Measurements from ENCODE around the gene CDK19. TPM values are rescaled to one million over a fixed set of nuclear protein-coding genes. Genes with fewer than 3 reads are reported as not detected.

Gene CDK19
- total and polyA plus RNA-seq, 4 donors = 19.7 to 39.6 (median 29.8) TPM

GRCh38 chr6:110646951-110647910 lies 168.0 kb downstream of the CDK19 start:
- Histone ChIP-seq H3K9me3 (ENCODE audit: control insufficient read depth, insufficient read depth, low read length) (no peaks in the 10 kb centered on the region), H3K36me3 (ENCODE audit: control insufficient read depth, insufficient read depth, low read length) (peaks cover 18% of the 10 kb centered on the region), H3K4me1 (ENCODE audit: control insufficient read depth, insufficient read depth, low read length) (no peaks in the 10 kb centered on the region), H3K27ac (ENCODE audit: low read depth, low read length) (no peak overlapping the region), H3K27me3 (ENCODE audit: control insufficient read depth, insufficient read depth, low read length) (no peaks in the 10 kb centered on the region), H3K4me3 (ENCODE audit: low read depth, low read length) (no peak overlapping the region)
- DNase-seq (ENCODE audit: low read depth in 4 of 6, low spot score in 6 of 6) = no peak
- 76% methylated on average over 15 of the region's 19 CpGs for WGBS (ENCODE audit: insufficient coverage)

- WGBS (ENCODE audit: insufficient coverage) = 74% methylated on average over 11 of the region's 17 CpGs
- H3K36me3 ChIP-seq (ENCODE audit: control insufficient read depth, insufficient read depth, low read length) = peaks cover 18% of the 10 kb centered on the region
- H3K27ac ChIP-seq (ENCODE audit: low read depth, low read length) = no peak overlapping the region
- no peaks in the 10 kb centered on the region for H3K27me3 ChIP-seq (ENCODE audit: control insufficient read depth, insufficient read depth, low read length)
- H3K4me3 ChIP-seq (ENCODE audit: low read depth, low read length) = no peak overlapping the region
- no peak for DNase-seq (ENCODE audit: low read depth in 4 of 6, low spot score in 6 of 6)
- H3K4me1 ChIP-seq (ENCODE audit: control insufficient read depth, insufficient read depth, low read length) = no peaks in the 10 kb centered on the region
- no peaks in the 10 kb centered on the region for H3K9me3 ChIP-seq (ENCODE audit: control insufficient read depth, insufficient read depth, low read length)
Measured at GRCh38 chr6:110646419-110646698, 168.9 kb downstream of the CDK19 start.

GRCh38 chr6:110645685-110646418 lies 169.4 kb downstream of the CDK19 start:
- Histone ChIP-seq H3K27me3 (ENCODE audit: control insufficient read depth, insufficient read depth, low read length) (no peaks in the 10 kb centered on the region), H3K36me3 (ENCODE audit: control insufficient read depth, insufficient read depth, low read length) (peaks cover 18% of the 10 kb centered on the region), H3K4me1 (ENCODE audit: control insufficient read depth, insufficient read depth, low read length) (no peaks in the 10 kb centered on the region), H3K4me3 (ENCODE audit: low read depth, low read length) (no peak overlapping the region), H3K27ac (ENCODE audit: low read depth, low read length) (no peak overlapping the region), H3K9me3 (ENCODE audit: control insufficient read depth, insufficient read depth, low read length) (no peaks in the 10 kb centered on the region)
- 91% methylated on average over 62 of the region's 62 CpGs for WGBS (ENCODE audit: insufficient coverage)
- no peak for DNase-seq (ENCODE audit: low read depth in 4 of 6, low spot score in 6 of 6)

GRCh38 chr6:110643175-110643574 lies 172.1 kb downstream of the CDK19 start:
- no peak overlapping the region for H3K4me3 ChIP-seq (ENCODE audit: low read depth, low read length)
- no peaks in the 10 kb centered on the region for H3K4me1 ChIP-seq (ENCODE audit: control insufficient read depth, insufficient read depth, low read length)
- H3K27ac ChIP-seq (ENCODE audit: low read depth, low read length) = no peak overlapping the region
- no peaks in the 10 kb centered on the region for H3K27me3 ChIP-seq (ENCODE audit: control insufficient read depth, insufficient read depth, low read length)
- no CpG with 5 or more reads among the region's 2 CpGs for WGBS (ENCODE audit: insufficient coverage)
- DNase-seq (ENCODE audit: low read depth in 4 of 6, low spot score in 6 of 6) = no peak
- peaks cover 18% of the 10 kb centered on the region for H3K36me3 ChIP-seq (ENCODE audit: control insufficient read depth, insufficient read depth, low read length)
- H3K9me3 ChIP-seq (ENCODE audit: control insufficient read depth, insufficient read depth, low read length) = no peaks in the 10 kb centered on the region

GRCh38 chr6:110642711-110643110 lies 172.6 kb downstream of the CDK19 start:
- no peak for DNase-seq (ENCODE audit: low read depth in 4 of 6, low spot score in 6 of 6)
- Histone ChIP-seq H3K4me3 (ENCODE audit: low read depth, low read length) (no peak overlapping the region), H3K4me1 (ENCODE audit: control insufficient read depth, insufficient read depth, low read length) (no peaks in the 10 kb centered on the region), H3K36me3 (ENCODE audit: control insufficient read depth, insufficient read depth, low read length) (peaks cover 18% of the 10 kb centered on the region), H3K27ac (ENCODE audit: low read depth, low read length) (no peak overlapping the region), H3K9me3 (ENCODE audit: control insufficient read depth, insufficient read depth, low read length) (no peaks in the 10 kb centered on the region), H3K27me3 (ENCODE audit: control insufficient read depth, insufficient read depth, low read length) (no peaks in the 10 kb centered on the region)

- Histone ChIP-seq H3K27ac (ENCODE audit: low read depth, low read length) (no peak overlapping the region), H3K4me3 (ENCODE audit: low read depth, low read length) (no peak overlapping the region), H3K9me3 (ENCODE audit: control insufficient read depth, insufficient read depth, low read length) (no peaks in the 10 kb centered on the region), H3K36me3 (ENCODE audit: control insufficient read depth, insufficient read depth, low read length) (no peaks in the 10 kb centered on the region), H3K27me3 (ENCODE audit: control insufficient read depth, insufficient read depth, low read length) (no peaks in the 10 kb centered on the region), H3K4me1 (ENCODE audit: control insufficient read depth, insufficient read depth, low read length) (no peaks in the 10 kb centered on the region)
- no peak for DNase-seq (ENCODE audit: low read depth in 4 of 6, low spot score in 6 of 6)
- WGBS (ENCODE audit: insufficient coverage) = 100% methylated on average over 1 of the region's 2 CpGs
Measured at GRCh38 chr6:110636781-110637180, 178.5 kb downstream of the CDK19 start.

- no peak for DNase-seq (ENCODE audit: low read depth in 4 of 6, low spot score in 6 of 6)
- Histone ChIP-seq H3K27ac (ENCODE audit: low read depth, low read length) (no peak overlapping the region), H3K9me3 (ENCODE audit: control insufficient read depth, insufficient read depth, low read length) (no peaks in the 10 kb centered on the region), H3K4me3 (ENCODE audit: low read depth, low read length) (no peak overlapping the region), H3K36me3 (ENCODE audit: control insufficient read depth, insufficient read depth, low read length) (no peaks in the 10 kb centered on the region), H3K27me3 (ENCODE audit: control insufficient read depth, insufficient read depth, low read length) (no peaks in the 10 kb centered on the region), H3K4me1 (ENCODE audit: control insufficient read depth, insufficient read depth, low read length) (no peaks in the 10 kb centered on the region)
- no CpG with 5 or more reads among the region's 1 CpG for WGBS (ENCODE audit: insufficient coverage)
Measured at GRCh38 chr6:110635096-110635495, 180.2 kb downstream of the CDK19 start.

GRCh38 chr6:110633731-110634213 lies 181.5 kb downstream of the CDK19 start:
- no peak overlapping the region for H3K27ac ChIP-seq (ENCODE audit: low read depth, low read length)
- no peak for DNase-seq (ENCODE audit: low read depth in 4 of 6, low spot score in 6 of 6)
- H3K4me1 ChIP-seq (ENCODE audit: control insufficient read depth, insufficient read depth, low read length) = no peaks in the 10 kb centered on the region
- WGBS (ENCODE audit: insufficient coverage) = no CpG with 5 or more reads among the region's 2 CpGs
- no peaks in the 10 kb centered on the region for H3K27me3 ChIP-seq (ENCODE audit: control insufficient read depth, insufficient read depth, low read length)
- H3K4me3 ChIP-seq (ENCODE audit: low read depth, low read length) = no peak overlapping the region
- no peaks in the 10 kb centered on the region for H3K9me3 ChIP-seq (ENCODE audit: control insufficient read depth, insufficient read depth, low read length)
- no peaks in the 10 kb centered on the region for H3K36me3 ChIP-seq (ENCODE audit: control insufficient read depth, insufficient read depth, low read length)

GRCh38 chr6:110629153-110629552 lies 186.1 kb downstream of the CDK19 start:
- Histone ChIP-seq H3K27me3 (ENCODE audit: control insufficient read depth, insufficient read depth, low read length) (no peaks in the 10 kb centered on the region), H3K4me3 (ENCODE audit: low read depth, low read length) (no peak overlapping the region), H3K9me3 (ENCODE audit: control insufficient read depth, insufficient read depth, low read length) (no peaks in the 10 kb centered on the region), H3K36me3 (ENCODE audit: control insufficient read depth, insufficient read depth, low read length) (no peaks in the 10 kb centered on the region), H3K27ac (ENCODE audit: low read depth, low read length) (no peak overlapping the region), H3K4me1 (ENCODE audit: control insufficient read depth, insufficient read depth, low read length) (no peaks in the 10 kb centered on the region)
- no peak for DNase-seq (ENCODE audit: low read depth in 4 of 6, low spot score in 6 of 6)
- no CpG with 5 or more reads among the region's 2 CpGs for whole genome bisulfite sequencing (ENCODE audit: insufficient coverage)

All from spinal cord (tissue), 10 donors.